ENCODE measurements around the gene HYOU1.
"Not testable (repeated sequence)": the region's sequence is repeated elsewhere in the genome, so short reads cannot be mapped to it uniquely, and the experiment has no call there.

Gene HYOU1

GRCh38 chr11:119041821-119042514 lies 15.0 kb downstream of the HYOU1 start:
- DNase-seq, result no peak

DNA sequence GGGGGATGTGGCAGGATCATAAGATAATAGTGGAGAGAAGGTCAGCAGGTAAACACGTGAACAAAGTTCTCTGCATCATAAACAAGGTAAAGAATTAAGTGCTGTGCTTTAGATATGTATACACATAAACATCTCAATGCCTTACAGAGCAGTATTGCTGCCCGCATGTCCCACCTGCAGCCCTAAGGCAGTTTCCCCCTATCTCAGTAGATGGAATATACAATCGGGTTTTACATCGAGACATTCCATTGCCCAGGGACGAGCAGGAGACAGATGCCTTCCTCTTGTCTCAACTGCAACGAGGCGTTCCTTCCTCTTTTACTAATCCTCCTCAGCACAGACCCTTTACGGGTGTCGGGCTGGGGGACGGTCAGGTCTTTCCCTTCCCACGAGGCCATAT lies 17.5 kb downstream of the HYOU1 start:
- DNase-seq, result not testable (repeated sequence)

DNA sequence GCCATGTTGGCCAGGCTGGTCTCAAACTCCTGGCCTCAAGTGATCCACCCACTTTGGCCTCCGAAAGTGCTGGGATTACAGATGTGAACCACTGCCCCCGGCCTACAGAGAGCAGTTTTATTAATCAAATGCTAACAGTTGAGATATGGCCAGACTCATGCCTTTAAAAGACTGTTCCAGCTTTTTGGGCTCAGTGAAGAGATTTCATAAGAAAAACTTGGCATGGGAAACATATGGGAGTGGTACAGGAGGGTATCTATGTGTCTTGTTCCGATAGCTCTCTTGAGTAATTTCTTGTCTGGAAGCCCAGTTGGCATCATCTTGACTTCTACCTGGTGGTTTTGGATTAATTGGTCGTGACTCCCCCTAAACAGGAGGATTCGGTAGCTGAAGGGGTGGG lies 18.1 kb downstream of the HYOU1 start:
- no peak for DNase-seq

GRCh38 chr11:119034813-119035212 lies 22.2 kb downstream of the HYOU1 start:
- no peak for DNase-seq

DNA sequence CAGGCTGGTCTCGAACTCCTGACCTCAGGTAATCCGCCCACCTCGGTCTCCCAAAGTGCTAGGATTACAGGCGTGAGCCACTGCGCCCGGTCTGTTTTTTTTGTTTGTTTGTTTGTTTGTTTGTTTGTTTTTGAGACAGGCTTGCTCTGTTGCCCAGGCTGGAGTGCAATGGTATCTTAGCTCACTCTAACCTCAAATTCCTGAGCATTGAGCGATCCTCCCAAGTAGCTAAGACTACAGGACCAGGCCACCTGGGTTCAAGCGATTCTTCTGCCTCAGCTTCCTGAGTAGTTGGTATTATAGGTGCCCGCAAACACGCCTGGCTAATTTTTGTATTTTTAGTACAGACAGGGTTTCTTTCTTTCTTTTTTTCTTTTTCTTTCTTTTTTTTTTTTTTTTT lies 23.6 kb downstream of the HYOU1 start:
- not testable (repeated sequence) for DNase-seq

DNA sequence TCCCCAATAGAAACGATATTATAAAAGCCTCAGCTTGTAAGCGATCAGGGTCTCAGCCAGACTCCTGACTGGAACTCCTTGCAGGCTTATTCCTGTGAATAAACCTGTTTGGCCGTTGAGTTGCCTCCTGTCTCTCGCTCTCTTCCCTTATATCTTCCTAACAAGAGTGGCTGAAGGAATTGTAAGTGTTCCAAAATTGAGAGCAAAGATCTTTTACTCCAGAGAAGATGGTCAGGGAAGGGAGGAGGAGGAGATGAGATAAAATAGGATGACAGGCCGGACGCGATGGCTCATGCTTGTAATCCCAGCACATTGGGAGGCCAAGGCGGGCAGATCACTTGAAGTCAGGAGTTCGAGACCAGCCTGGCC lies 25.1 kb downstream of the HYOU1 start:
- DNase-seq, result no peak

- DNase-seq, result peak; percentile 100
Measured at GRCh38 chr11:119030329-119031047, 26.5 kb downstream of the HYOU1 start, which contains the start of gene SLC37A4. Gene SLC37A4 (minus strand): TSS chr11:119030877.

- no peak for DNase-seq
Measured at GRCh38 chr11:119030029-119030328, 27.0 kb downstream of the HYOU1 start.

GRCh38 chr11:119029340-119030028 lies 27.5 kb downstream of the HYOU1 start:
- peak; percentile 51 for DNase-seq

- no peak for DNase-seq
Measured at GRCh38 chr11:119029069-119029339, 28.0 kb downstream of the HYOU1 start.

GRCh38 chr11:119028346-119029068 lies 28.5 kb downstream of the HYOU1 start:
- no peak for DNase-seq

DNA sequence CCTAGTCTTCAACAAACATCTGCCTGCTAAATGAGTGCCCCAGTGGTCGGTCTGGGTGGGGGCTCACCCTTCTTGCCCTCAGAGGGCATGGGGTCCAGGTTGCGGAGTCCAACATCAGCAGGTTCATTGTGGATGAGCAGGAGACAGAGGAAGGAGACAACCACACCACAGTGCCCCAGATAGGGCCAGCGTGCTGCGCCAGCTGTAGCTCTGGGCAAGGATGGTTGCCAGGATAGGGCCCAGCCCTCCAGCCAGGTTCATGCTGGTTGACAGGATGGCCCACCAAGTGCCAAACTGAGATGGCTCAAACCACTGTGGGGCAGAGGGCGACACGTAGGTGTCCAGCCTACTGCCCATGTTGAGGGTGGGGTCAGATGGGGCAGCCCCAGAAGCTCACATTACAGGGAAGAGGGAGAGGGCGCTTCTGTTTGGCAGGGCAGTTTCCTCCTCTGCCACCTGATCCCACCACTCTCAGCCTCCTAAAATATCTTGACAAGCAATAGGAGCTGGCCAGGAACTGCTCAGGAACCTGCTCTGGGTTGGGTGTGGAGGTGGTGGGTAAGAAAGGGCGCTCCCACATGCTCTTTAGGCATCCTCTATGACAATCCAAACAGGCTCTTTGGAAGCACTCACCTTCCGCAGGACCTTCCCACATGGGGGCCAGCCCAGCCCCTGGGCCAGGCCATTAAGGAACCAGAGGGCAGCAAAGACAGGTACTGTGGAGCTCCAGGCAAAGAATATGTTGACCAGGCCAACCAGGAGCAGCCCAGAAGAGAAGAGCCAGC lies 29.3 kb downstream of the HYOU1 start:
- DNase-seq, result no peak

DNA sequence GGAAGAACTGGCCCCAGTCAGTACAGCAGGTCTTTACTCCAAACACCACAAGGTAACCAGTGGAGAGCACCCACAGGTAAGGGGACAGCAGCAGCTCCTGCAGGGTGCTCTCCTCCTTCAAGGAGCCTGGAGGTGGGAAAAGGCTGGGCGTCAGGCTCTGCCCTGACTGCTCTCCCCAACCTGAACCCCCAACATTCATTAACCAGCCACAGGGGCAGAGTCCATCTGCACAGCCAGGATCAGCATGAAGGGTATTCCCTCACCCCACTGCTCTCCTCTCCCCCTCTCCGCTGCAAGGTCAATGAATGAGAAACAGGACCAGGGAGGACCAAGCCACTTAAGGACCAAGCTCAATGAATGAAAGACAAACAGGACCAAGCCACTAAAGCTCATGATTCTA lies 30.0 kb downstream of the HYOU1 start:
- DNase-seq, result no peak

DNA sequence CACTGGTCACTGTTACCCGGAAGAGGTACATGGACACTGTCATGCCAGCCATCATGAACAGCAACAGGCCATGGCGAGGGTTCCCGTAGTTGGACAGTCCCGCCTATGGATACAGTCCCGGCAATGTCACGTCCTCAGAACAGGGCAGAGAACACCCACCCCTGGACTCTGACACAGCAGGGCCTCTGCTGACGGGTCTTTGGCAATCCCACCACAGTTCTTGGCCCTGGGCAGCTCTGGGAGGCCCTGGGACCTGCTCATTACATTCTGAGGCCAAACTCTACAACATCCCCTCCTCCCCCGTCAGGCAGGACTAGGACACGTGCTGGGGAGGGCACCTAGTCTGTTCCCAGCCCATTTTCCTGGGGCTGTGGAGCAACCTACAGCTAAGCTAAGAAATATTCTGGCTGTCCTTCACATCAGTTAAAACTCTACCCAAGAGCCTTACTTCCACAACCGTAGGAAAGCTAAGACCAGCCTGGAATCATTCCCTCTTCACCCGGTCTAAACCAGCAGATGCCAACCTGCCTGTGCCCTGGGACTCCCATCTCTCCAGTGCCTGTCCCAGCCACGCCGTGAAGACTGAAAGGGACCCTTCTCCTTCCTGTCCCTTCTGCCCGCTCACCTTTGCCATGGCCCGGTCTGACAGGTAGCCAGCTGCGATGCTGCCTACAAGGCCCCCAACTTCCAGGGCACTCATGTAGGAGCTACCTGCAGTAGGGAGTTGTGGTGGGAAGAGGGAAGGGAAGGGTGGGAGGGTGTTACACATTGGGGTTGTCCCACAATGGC lies 30.8 kb downstream of the HYOU1 start:
- no peak for DNase-seq

DNA sequence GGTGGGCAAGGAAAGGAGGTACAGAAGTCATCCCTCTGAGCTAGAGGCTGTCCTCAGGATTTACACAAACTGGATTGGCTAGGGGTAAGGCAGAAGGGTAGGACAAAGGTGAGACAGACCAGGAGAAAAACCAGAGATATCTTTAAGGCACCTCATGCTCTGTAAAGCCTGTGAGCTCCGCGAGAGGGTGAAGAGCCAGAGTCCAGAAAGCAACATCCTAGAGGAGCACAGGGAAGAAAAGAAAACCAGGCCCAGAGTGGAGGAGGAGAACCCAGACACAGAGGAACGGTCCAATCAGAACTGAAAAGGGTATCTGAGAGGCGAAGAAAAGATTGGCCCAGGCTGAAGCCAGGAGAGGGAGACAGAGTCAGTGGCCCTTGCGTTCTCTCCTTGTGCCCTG lies 31.5 kb downstream of the HYOU1 start:
- DNase-seq, result no peak

DNA sequence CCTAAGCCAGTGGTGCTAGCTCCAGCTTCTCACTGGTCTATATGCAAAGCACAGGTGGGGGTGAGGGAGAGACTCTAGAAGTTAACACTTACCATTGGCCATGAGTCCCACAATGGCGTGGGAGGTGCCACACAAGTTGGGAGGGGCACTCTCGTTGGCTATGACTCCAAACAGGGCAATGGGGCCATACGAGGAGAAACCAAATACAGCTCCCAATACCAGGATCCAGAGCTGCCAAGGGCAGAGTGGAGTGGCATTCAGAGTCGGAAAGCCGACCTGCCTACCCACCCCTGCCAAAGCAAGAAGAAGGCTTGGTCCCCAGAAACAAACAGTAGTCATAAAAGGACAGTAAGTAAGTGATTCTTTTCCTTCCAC lies 31.9 kb downstream of the HYOU1 start:
- no peak for DNase-seq

GRCh38 chr11:119024430-119025098 lies 32.4 kb downstream of the HYOU1 start:
- DNase-seq, result no peak

GRCh38 chr11:119023741-119024140 lies 33.3 kb downstream of the HYOU1 start:
- DNase-seq, result no peak

- DNase-seq, result no peak
Measured at GRCh38 chr11:119021631-119022030, 35.4 kb downstream of the HYOU1 start.

GRCh38 chr11:119019996-119020395 lies 37.0 kb downstream of the HYOU1 start:
- no peak for DNase-seq

GRCh38 chr11:119018074-119018938 lies 38.7 kb downstream of the HYOU1 start, which contains the start of the genes RPS25 and TRAPPC4:
Gene RPS25 (minus strand): TSS chr11:119018343. CDS start chr11:119018284, 59 bp downstream.
Gene TRAPPC4 (plus strand): TSS chr11:119018766. CDS start chr11:119018796, 30 bp downstream.
- DNase-seq, result peak; percentile 98

Measured in NCI-H69 (cell line).